Uterus (tissue), 4 donors: ENCODE results near the gene FOXB2. TPM values are rescaled to one million over a fixed set of nuclear protein-coding genes. Genes with fewer than 3 reads are reported as not detected.

Source experiments
- DNase-seq, 2 donors: peaks; one replicate each; pipeline ENCODE4 v3.0.0-alpha.2; 2019 to 2020
- H3K27ac ChIP-seq, 2 donors: fragments of 200-600 bp; sonication (generic); 1 replicate in 1 of 2; 2 replicates in 1 of 2; pipeline ENCODE4 v1.5.1; 2016 to 2018
- H3K27me3 ChIP-seq, 2 donors: fragments of 200-600 bp; sonication (generic); one replicate each; pipeline ENCODE4 v1.5.1; 2018 to 2019; ENCODE audit warnings: control low read depth in 1 of 2
- H3K36me3 ChIP-seq, 2 donors: fragments of 200-600 bp; sonication (generic); one replicate each; pipeline ENCODE4 v1.5.1; 2019; ENCODE audit warnings: control low read depth in 1 of 2
- H3K4me1 ChIP-seq, 2 donors: fragments of 200-600 bp; sonication (generic); one replicate each; pipeline ENCODE4 v1.5.1; 2018 to 2019; ENCODE audit warnings: control low read depth in 1 of 2
- H3K4me3 ChIP-seq, 2 donors: fragments of 200-600 bp; sonication (generic); 1 replicate in 1 of 2; 2 replicates in 1 of 2; pipeline ENCODE4 v1.5.1; 2018 to 2019; ENCODE audit warnings: mild to moderate bottlenecking in 1 of 2
- H3K9me3 ChIP-seq, 2 donors: fragments of 200-600 bp; sonication (generic); one replicate each; pipeline ENCODE4 v1.5.1; 2019; ENCODE audit warnings: control low read depth in 1 of 2
- POLR2A ChIP-seq, 2 donors: fragments of 450-650 bp; IDR thresholded peaks; one replicate each; pipeline ENCODE4 v1.6.1; 2016; ENCODE audit warnings: antibody characterized with exemption in 2 of 2, mild to moderate bottlenecking in 1 of 2, moderate library complexity in 1 of 2
- intact Hi-C: fragments of 100-400 bp; cut with DNase I; formaldehyde crosslinking; loops from one replicate; pipeline ENCODE4 v1.15.1; 2023; ENCODE audit warnings: low total_unique reads
- total RNA-seq, 4 donors: library from RNA; depleted of rRNA in 3 of 4; stranded (reverse); fragments of >200 nt in 3 of 4; gene quantifications; one replicate each; pipeline versions ENCODE4 v1.1.0 to v1.2.4, GENCODE V29; 2014 to 2023
- TF ChIP-seq, protein P1 (sequence below), 4 experiments: fragments of 200-600 bp in 2 of 4; fragments of 450-650 bp in 2 of 4; sonication (generic) in 2 of 4; IDR thresholded peaks; one replicate each; pipeline ENCODE4 v1.5.1; 2016 to 2019; ENCODE audit warnings: antibody characterized with exemption in 4 of 4, mild to moderate bottlenecking in 2 of 4, moderate library complexity in 1 of 4
- donor health status: DM: yes; HTN: yes; CAD: no.

The FOXB2 gene
- total RNA-seq, 4 donors from 2014 or later = not detected

DNA sequence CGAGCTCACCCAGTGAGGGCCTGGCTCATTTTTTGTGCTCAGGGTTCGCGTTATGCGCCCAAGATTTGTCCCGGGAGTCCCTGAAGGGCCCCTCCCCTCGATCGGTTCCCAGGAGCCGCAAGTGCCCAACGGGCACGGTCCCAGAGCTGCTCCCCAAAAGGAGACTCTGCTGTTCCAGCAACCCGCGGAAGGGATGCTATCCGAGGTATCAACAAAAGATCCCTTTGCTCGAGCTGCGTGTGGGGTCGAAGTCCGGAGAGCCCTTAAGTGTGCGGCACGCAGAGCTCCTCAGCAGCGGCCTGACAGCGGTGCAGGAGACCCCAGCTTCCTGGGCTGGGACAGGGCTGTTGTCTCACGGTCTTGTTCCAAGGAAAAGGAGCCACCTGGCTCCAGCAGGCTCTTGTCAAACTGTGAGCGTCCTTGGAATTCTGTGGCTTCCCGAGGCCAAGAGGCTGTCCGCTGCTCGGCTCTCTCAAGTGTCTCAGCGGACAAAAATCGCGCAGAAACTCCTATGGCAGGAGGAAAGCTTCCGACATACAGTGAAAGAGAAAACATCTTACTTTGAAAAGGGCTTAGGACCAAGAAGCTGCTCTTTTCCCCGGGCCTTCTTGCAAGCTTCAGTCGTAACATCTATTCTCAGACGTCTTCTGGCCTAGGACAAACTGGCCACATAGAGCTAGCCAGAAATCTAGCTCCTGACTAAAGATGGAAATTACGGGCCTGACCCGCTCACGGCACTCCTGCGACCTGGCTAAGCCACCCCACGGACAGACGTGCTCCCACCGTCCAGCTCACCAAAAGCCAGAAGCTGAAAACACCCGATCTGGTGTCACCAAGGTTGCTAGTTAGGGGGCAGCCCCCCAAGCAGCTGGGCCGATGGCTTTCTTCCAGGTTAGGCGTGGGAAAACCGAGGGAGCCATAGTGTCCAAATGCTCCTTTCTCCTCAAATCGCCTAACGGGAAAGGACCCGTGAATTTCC, 2.6 kb upstream of the FOXB2 start:
- Histone ChIP-seq H3K36me3 (no peaks in the 10 kb centered on the region), H3K9me3 (no peaks in the 10 kb centered on the region), H3K4me1 (peaks cover 0 to 12% of the 10 kb centered on the region in 2 donors), H3K4me3 (no peak overlapping the region), H3K27me3 (peaks cover 60 to 91% of the 10 kb centered on the region in 2 donors), H3K27ac (no peak overlapping the region)
- intact Hi-C loops = no loop called here
- DNase-seq = no peak
- TF ChIP-seq, protein P1, sequence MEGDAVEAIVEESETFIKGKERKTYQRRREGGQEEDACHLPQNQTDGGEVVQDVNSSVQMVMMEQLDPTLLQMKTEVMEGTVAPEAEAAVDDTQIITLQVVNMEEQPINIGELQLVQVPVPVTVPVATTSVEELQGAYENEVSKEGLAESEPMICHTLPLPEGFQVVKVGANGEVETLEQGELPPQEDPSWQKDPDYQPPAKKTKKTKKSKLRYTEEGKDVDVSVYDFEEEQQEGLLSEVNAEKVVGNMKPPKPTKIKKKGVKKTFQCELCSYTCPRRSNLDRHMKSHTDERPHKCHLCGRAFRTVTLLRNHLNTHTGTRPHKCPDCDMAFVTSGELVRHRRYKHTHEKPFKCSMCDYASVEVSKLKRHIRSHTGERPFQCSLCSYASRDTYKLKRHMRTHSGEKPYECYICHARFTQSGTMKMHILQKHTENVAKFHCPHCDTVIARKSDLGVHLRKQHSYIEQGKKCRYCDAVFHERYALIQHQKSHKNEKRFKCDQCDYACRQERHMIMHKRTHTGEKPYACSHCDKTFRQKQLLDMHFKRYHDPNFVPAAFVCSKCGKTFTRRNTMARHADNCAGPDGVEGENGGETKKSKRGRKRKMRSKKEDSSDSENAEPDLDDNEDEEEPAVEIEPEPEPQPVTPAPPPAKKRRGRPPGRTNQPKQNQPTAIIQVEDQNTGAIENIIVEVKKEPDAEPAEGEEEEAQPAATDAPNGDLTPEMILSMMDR (IDR thresholded peaks at IDR 0.05) = no peak
- TF ChIP-seq POLR2A (IDR thresholded peaks at IDR 0.05) = no peak

DNA sequence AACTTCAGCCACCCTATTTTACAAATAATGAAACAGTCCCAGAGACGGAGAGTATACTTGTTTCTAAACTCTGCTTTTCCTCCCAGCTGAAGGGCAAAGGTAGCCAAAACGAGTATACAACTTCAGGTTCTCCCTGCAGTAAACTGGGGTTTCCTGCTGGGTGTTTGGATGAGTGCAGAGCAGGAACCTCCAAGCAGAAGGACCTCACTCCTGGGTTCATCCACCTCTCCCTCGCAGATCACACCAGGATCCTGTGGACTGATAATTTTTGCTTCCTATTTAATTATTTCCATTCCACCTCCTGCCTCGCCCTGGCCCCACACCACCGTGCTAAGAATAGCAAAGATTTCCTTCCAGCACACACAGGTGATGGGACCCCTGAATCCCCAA, 2.0 kb upstream of the FOXB2 start:
- Histone ChIP-seq H3K36me3 (no peaks in the 10 kb centered on the region), H3K27ac (no peak overlapping the region), H3K4me1 (peaks cover 0 to 12% of the 10 kb centered on the region in 2 donors), H3K9me3 (no peaks in the 10 kb centered on the region), H3K4me3 (no peak overlapping the region), H3K27me3 (peaks cover 64 to 91% of the 10 kb centered on the region in 2 donors)
- TF ChIP-seq POLR2A (IDR thresholded peaks at IDR 0.05) = no peak
- TF ChIP-seq, protein P1 (IDR thresholded peaks at IDR 0.05) = no peak
- intact Hi-C loops = no loop called here
- no peak for DNase-seq

DNA sequence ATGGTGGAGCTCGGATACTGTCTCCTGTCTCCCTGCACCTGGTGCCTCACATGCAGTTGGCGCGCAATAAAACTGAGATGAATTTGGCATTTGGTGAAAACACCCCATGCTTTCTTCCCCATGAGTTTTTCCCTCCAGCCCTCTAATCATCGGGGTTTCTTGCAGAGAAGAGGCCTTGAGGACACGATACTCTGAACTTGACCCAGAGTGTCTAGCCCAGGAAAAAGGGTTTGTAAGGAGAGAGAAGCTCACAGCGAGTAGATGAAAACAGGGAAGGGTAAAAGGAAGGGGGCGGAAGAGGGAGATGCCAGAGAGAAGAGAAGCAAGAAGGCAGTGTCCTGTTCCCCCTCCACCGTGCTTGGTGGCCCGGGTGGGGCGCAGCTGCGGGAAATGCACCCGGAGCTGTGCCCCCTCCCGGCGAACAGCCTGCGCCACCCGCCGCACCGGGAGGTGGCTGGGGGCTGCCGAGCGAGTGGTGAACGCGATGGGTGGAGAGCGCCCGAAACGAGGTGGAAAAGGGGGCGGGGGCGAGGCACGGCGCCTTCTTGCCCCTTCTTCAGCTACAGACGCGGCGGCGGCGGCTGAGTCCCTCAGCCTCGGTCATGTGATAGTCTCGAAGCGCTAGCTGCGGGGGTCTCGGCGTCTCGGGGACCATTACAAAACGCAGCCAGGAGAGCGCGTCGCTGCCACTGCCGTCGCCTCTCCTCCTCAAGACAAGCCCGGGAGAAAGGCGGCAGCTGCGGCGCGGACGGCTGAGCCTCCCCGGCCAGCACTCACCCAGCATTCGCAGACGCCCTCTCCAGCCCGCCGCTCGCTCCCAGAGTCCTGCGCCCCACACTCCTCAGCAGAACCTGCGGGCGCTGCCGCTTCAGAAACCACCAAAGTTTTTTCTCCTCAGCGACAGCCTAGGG, 1.1 kb upstream of the FOXB2 start:
- no peak overlapping the region for H3K27ac ChIP-seq
- TF ChIP-seq, protein P1 (IDR thresholded peaks at IDR 0.05) = no peak
- intact Hi-C loops = no loop called here
- H3K4me3 ChIP-seq = peak overlapping the region in 1 of 2 donors; percentile 8
- peaks cover 0 to 12% of the 10 kb centered on the region in 2 donors for H3K4me1 ChIP-seq
- H3K9me3 ChIP-seq = no peaks in the 10 kb centered on the region
- DNase-seq = no peak
- H3K36me3 ChIP-seq = no peaks in the 10 kb centered on the region
- H3K27me3 ChIP-seq = peaks cover 60 to 91% of the 10 kb centered on the region in 2 donors

DNA sequence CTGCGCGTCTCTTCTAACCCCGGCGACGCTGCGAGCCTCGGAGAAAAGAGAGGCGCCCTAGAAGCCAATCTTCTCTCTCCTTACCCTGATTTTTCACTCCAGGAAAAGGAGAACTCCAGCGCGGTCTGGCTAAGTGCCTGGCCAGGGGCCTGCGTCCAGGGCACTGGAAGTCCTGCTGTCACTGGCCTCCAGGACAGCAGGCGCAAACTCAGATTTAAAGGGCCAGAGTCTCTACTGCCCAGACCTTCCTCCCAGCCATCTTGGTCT, 553 bp upstream of the FOXB2 start:
- Histone ChIP-seq H3K36me3 (no peaks in the 10 kb centered on the region), H3K27me3 (peaks cover 55 to 91% of the 10 kb centered on the region in 2 donors), H3K27ac (no peak overlapping the region), H3K9me3 (no peaks in the 10 kb centered on the region), H3K4me3 (no peak overlapping the region), H3K4me1 (peaks cover 0 to 12% of the 10 kb centered on the region in 2 donors)
- intact Hi-C loops = no loop called here
- TF ChIP-seq, protein P1 (IDR thresholded peaks at IDR 0.05) = no peak
- no peak for TF ChIP-seq POLR2A (IDR thresholded peaks at IDR 0.05)
- DNase-seq = no peak
